C4-2B (cell line): ENCODE data around the gene GGT1.
A peak's percentile ranks its signal among the peaks of the same experiment; 100 is the strongest.

Source experiments
- H3K27ac ChIP-seq: fragments of 450-650 bp; 2 replicates; pipeline ENCODE4 v1.5.1; 2017
- ZFX ChIP-seq: fragments of 450-650 bp; IDR thresholded peaks from 2 replicates; pipeline ENCODE4 v1.6.1; 2017
- TF ChIP-seq, protein P1 (sequence below): fragments of 450-650 bp; conservative IDR thresholded peaks from 2 replicates; pipeline ENCODE4 v1.5.1; 2017; ENCODE audit warnings: mild to moderate bottlenecking

The GGT1 gene

DNA sequence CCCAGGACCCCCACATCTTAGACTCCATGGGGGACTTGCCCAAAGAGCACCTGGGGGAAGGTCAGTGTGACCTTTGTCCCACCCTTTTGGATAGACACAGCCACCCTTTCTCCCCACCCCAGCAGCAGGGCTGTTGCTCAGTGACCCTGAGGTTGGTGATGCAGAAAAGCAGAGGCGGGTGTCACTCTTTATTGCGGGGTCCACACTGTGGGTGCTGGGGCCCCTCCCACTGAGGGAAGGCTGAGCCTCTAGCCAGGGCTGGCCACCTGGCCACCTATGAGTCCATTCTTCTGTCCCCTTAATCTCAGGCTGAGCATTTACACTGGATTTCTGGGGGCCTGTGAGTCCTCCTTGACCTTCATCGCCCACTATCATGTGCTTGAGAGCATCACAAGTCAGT, 17.5 kb upstream of the GGT1 start:
- peak overlapping the region; percentile 36; the same call in 1 of the 2 replicates for H3K27ac ChIP-seq
- TF ChIP-seq, protein P1, sequence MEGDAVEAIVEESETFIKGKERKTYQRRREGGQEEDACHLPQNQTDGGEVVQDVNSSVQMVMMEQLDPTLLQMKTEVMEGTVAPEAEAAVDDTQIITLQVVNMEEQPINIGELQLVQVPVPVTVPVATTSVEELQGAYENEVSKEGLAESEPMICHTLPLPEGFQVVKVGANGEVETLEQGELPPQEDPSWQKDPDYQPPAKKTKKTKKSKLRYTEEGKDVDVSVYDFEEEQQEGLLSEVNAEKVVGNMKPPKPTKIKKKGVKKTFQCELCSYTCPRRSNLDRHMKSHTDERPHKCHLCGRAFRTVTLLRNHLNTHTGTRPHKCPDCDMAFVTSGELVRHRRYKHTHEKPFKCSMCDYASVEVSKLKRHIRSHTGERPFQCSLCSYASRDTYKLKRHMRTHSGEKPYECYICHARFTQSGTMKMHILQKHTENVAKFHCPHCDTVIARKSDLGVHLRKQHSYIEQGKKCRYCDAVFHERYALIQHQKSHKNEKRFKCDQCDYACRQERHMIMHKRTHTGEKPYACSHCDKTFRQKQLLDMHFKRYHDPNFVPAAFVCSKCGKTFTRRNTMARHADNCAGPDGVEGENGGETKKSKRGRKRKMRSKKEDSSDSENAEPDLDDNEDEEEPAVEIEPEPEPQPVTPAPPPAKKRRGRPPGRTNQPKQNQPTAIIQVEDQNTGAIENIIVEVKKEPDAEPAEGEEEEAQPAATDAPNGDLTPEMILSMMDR = no peak
- no peak for TF ChIP-seq ZFX

DNA sequence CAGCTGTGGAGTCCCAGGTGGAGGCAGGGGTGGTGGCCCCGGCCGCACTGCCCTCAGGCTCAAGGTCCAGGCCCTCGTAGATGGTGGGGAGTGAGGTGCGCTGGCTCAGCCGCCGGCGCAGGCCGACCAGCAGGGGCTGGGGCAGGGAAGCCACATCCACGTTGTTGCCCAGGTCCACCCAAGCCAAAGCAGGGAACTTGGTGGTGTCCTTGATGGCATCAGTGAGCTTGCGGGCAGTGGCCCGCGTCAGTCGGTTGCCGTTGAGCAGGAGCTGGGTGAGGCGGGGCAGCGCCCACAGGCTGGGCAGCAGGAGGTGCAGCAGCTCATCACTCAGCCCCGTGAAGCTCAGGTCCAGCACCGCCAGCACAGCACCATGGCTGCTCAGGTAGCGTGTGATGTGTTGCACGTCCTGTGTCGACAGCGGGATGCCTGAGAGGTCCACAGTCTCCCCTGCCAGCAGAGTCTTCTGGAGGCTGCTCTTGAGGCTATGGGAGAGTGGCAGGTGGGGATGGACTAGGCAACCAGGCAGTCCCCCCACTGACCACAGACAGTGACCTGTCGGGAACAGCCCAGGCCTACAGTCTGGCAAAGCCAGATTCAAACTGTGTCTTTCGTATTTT, 17.0 kb upstream of the GGT1 start:
- TF ChIP-seq ZFX = no peak
- TF ChIP-seq, protein P1 = no peak
- no peak overlapping the region for H3K27ac ChIP-seq

DNA sequence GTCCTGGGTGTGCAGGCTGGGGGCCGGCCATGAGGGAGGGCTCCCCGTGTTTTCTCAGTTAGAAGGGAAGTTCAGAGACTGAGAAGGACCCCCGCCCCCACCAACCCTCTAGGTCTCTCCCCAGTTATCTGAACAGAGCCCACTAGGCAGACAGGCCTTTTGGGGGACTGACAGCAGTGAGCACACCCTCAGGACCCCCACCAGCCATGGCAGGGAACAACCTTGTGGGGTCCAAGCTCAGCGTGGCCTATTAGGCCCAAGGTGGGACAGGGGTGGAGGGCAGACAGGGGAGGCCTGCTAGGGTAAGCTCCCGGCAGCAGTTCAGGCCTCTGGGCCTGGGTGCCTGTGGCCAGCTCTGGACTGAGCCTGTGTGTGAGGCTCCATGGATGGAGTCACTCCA, 15.7 kb upstream of the GGT1 start:
- no peak overlapping the region for H3K27ac ChIP-seq
- TF ChIP-seq ZFX = no peak
- TF ChIP-seq, protein P1 = no peak

DNA sequence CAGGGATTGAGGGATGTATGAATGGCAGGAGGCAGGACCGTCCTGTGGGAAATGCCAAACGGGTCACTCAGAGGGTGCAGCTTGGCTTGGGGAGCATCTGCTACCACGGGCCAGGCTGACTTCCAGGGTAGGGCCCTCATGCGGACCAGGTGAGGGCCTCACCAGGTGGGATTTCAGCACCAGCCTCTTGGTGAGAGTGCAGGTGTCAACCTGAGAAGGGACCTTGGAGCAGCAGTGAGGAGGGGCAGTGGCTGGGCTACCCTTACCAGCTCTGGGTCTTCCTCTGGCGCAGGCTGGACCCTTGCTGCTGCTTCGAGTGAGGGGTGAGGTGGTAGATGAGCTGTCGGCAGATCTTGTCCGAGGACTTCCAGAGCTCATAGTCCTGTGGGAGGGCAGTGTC, 15.0 kb upstream of the GGT1 start:
- TF ChIP-seq ZFX = no peak
- TF ChIP-seq, protein P1 = no peak
- H3K27ac ChIP-seq = no peak overlapping the region

DNA sequence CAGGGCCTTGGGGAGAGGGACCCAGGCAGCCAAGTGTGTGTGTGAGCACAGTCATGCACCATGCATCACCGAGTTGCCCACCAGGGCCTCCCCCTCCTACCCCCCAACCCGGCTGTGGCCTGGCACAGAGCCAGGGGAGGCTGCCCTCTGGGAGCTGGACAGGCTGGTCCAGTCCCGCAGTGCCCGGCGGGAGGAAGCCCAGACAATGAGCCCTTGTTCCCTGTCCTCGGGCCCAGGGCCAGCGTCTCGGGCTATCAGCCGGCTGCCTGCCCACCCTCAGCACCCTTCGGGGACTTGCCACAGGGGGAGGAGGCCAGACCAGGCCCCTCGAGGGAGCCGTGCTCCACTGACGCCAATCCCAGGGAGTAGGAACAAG, 14.6 kb upstream of the GGT1 start:
- H3K27ac ChIP-seq = no peak overlapping the region
- TF ChIP-seq, protein P1 = no peak
- TF ChIP-seq ZFX = no peak

DNA sequence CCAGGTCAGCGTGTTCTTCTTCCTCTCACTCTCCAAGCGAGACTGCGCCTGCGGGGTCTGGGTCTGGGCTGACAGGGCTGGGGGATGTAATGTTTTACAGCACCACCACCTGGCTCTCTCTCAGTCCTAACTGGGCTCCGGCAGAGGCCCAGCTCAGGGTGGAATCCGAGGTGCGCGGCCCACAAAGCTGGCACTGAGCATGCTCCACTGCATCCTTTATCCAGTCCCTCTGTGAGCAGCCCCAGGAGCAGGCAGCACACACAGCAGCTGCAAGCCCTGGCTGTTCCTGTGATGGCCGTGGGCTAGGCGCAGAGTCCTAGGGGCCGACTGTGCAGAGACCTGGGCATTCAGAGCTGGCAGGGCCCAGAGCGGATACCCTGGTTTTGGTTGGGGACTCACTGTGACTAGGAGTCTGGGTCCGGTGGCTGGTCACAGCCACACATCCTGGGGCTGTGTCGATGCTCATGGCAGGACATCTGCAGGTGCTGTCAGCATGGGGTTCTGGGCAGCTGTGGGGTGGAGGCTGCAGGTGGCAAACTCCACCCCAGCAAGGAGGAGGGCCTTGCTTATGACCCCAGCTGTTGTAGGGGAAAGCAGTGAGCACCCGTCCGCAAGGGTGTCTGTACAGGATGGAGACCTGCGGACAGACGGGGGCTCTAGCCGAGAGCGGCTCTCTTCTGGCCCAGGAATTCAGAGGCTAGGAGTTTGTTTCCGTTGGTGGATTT, 14.1 kb upstream of the GGT1 start:
- no peak overlapping the region for H3K27ac ChIP-seq
- no peak for TF ChIP-seq ZFX

DNA sequence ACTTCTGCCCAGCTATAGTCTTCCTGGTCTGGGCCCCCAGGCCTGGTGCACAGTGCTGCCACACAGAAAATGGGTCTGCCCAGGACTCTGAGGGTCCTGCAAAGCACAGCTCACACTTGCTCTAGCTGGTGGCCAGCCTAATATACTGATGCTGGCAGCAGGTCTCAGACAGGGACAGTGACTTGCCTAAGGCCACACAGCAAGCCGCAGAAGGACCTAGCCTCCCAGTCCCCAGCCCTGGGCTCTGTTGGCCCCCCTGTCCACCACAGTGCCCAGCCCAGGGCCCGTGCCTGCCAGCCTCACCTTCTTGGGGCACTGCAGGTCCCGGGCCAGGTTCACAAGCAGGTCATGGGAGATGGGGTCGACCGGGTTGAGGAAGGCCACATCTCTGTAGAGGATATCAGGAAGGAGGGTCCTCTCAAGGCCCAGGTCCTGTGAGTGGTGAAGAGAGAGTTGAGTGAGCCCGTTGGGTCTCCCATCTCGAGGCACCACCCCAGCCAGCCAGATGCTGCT, 13.4 kb upstream of the GGT1 start:
- TF ChIP-seq ZFX = no peak
- TF ChIP-seq, protein P1 = no peak
- no peak overlapping the region for H3K27ac ChIP-seq
